ENCODE data around the gene AHI1.

Gene AHI1

DNA sequence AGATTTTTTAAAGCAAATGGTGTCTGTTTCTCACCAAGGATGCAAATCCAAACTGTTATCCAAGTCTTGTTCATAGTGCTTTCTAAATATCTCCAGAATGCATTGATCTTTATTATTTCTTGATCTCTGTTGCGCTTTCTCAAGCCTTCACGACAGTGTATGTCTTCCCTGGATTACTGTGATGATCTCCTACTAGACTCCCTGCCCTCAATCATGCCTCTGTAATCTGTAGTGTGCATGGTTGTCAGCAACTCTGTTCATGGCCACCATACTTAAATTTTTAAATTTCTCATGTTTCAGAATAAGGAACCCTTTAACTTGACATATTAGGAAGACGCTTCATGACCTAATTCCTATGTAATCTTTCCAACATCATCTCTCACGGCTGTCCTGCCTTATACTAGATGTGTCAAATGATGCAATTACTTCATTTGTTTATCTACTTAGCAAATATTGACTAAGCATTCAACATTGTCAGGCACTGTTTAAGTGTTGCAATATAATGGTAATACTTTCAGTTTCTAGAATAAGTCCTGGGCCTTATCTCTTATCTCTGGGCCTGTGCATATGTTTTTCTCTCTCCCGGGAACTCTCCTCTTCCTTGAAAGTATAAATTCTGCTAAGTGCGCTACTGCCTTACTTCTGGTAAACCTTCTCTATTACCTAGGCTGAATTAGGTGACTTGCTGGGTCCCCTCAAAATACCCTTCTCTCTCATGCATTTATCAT is 25.6 kb upstream of the AHI1 start:
- H3K4me3 ChIP-seq (ENCODE audit: low read length): no peak overlapping the region
- no peak for TF ChIP-seq ZNF274 (IDR thresholded peaks at IDR 0.05; ENCODE audit: low read depth, low read length)

DNA sequence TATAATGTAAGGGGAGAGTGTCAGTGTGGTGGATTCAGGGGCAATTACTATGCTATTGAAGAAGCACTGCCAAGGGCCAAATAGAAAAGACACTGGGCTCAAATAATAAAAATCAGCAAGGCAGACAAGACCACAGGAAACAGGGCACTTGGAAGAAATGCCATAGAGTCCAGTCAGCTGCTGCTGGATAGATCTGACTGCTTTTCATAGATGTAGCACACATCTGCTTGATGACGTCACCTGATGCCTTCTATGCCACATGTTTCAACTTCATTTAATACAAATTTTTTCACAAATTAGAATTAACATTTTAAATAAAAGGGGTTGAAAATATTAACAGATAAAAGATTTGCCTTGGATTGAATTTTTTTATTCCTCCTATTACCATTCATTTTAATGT is 23.9 kb upstream of the AHI1 start:
- TF ChIP-seq ZNF274 (IDR thresholded peaks at IDR 0.05; ENCODE audit: low read depth, low read length): no peak
- no peak overlapping the region for H3K4me3 ChIP-seq (ENCODE audit: low read length)

DNA sequence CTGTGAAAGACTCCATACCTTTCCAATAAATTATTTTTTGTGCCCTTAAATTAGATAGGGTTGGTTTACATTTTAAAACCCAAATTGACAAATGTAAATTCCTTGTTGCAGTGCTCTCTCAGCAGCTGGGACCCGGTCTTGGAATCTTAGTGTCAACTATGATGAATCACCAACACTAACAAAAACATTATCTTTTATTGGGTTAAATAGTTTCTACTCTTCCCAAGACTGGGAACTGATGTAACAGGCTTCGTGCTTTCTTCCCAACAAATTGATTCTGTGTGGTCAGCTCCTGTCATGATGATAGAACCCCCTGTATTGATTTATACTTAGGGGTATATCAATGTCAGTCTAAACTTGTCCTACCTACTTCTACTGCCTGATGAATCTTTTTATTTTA is 23.2 kb upstream of the AHI1 start:
- H3K4me3 ChIP-seq (ENCODE audit: low read length): no peak overlapping the region
- TF ChIP-seq ZNF274 (IDR thresholded peaks at IDR 0.05; ENCODE audit: low read depth, low read length): no peak

DNA sequence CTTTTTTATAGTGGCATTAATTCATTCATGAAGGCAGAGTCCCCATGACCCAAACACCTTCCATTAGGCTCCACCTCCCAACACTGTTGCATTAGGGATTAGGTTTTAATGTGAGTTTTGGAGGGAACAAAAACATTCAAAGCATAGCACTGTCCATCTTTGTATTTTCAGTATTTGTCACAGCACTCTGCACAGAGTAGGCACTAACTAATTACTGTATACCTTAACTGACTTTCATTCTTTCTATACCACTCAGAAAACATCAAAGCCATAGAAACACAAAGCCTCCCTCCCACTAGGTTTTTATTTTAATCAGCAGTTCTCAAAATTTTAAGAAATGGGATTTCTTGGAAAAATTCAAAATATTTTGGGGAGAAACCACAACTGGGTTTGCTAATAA is 21.8 kb upstream of the AHI1 start:
- no peak overlapping the region for H3K4me3 ChIP-seq (ENCODE audit: low read length)
- TF ChIP-seq ZNF274 (IDR thresholded peaks at IDR 0.05; ENCODE audit: low read depth, low read length): no peak

DNA sequence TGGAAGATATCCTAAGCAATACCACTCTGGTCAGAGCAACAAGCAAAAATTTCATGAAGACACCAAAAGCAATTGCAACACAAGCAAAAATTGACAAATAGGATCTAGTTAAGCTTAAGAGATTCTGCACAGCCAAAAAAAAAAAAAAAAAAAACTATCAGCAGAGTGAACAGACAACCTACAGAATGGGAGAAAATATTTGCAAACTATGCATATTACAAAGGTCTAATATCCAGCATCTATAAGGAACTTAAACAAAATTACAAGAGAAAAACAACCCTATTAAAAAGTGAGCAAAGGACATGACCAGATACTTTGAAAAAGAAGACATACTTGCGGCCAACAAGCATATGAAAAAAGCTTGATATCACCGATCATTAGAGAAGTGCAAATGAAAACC is 20.0 kb upstream of the AHI1 start:
- no peak overlapping the region for H3K4me3 ChIP-seq (ENCODE audit: low read length)
- no peak for TF ChIP-seq ZNF274 (IDR thresholded peaks at IDR 0.05; ENCODE audit: low read depth, low read length)

DNA sequence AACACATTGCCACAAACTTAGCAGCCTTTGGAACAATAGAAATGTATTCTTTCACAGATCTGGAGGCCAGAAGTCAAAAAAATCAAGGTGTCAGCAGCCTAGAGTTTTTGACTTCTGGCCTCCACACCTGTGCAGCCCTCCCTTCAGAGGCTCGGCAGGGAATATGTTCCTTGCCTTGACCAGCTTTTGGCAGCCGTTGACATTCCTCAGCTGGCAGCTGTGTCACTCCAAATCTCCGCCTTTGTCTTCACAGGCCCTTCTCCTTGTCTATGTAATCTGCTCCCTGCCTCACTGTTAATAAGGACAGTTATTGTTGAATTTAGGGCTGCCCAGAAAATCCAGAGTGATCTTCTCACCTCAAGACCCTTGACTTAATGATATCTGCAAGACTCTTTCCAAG is 17.2 kb upstream of the AHI1 start:
- no peak for TF ChIP-seq ZNF274 (IDR thresholded peaks at IDR 0.05; ENCODE audit: low read depth, low read length)
- no peak overlapping the region for H3K4me3 ChIP-seq (ENCODE audit: low read length)

DNA sequence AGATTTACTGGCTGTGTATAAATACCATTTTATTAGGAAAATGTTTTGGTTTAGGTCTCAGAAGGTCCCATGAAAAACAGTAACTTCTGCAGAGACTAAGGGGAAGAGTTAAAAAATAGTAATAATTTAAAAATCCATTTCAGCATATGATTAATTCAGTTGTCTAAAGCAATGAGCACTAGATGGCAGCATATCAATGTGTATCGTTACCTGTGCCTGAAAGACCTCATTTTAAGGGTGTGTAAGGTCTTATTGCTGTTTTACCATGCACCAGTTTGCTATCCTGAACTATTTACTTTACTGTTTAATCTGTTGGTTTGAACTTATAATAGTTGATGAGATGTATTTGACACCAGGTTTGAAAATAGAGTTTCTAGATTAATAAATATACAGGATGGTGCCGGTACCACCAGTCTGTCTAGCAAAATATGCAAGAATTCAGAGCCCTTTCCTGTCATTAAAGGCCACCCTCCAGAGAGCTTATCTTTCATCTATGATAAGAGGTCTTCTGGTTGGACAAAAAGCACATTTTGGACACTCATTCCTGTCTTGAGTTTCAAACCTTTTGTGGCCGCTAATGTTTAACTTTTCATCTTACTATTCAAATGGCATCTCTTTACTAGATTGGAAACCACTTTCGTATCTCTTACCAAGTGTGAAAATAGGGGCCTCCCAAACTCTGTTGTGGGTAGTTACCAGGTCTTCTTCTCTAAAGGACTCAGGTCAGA is 8.9 kb upstream of the AHI1 start:
- no peak for TF ChIP-seq ZNF274 (IDR thresholded peaks at IDR 0.05; ENCODE audit: low read depth, low read length)
- H3K4me3 ChIP-seq (ENCODE audit: low read length): no peak overlapping the region

DNA sequence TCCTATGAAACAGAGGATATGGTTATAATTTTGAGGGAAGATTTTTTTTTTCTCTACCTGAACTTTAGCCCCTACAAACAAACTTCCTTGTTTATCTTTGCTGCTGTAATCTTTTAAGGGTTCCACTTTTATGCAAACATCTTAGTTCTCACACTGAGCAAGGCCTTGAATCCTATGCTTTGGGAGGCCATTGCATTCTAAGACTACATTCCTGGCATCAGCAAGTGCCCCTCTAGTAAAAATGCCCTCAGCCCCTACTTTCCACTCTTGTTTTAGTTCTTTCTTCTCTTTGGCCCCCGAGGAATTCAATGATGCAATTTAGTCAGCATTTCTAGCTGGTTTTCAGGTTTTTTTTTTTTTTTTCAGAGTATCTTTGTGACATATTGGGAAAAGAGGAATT is 8.1 kb upstream of the AHI1 start:
- TF ChIP-seq ZNF274 (IDR thresholded peaks at IDR 0.05; ENCODE audit: low read depth, low read length): no peak

DNA sequence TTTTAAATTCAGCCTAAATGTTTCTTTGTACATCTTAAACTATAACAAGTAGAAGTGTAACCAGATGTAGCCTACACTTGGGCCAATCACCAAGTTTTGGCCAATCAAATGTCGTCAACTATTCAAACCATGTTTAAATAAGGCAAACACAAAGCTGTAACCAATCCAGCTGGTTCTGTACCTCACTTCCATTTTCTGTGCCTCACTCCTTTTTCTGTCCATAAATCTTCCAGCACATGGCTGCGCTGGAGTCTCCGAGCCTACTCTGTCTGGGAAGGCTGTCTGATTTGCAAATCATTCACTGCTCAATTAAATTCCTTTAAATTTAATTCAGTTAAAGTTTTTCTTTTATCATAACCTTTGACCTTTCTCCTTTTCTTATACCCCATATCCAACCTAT is 7.7 kb upstream of the AHI1 start:
- no peak overlapping the region for H3K4me3 ChIP-seq (ENCODE audit: low read length)
- TF ChIP-seq ZNF274 (IDR thresholded peaks at IDR 0.05; ENCODE audit: low read depth, low read length): no peak

More for the DNA sequence above, 8.1 kb upstream of the AHI1 start:
- no peak overlapping the region for H3K4me3 ChIP-seq (ENCODE audit: low read length)

DNA sequence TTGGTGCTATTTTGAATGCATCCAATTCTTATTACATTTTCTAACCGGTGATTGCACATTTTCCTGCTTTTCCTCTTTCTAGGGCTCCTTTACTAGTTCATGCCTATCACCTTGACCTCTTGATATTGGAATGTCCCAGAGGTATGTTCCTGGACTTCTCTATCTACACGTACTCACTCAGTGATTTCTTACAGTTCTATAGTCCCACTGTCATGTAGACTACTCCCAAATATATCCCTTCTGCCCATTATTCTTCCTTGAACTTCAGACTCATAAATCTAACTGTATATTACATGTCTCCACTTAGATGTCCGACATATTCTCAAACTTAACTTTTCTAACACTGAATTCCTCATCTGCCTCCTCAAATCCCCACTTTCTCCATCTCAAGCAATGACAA is 7.2 kb upstream of the AHI1 start:
- no peak for TF ChIP-seq ZNF274 (IDR thresholded peaks at IDR 0.05; ENCODE audit: low read depth, low read length)

DNA sequence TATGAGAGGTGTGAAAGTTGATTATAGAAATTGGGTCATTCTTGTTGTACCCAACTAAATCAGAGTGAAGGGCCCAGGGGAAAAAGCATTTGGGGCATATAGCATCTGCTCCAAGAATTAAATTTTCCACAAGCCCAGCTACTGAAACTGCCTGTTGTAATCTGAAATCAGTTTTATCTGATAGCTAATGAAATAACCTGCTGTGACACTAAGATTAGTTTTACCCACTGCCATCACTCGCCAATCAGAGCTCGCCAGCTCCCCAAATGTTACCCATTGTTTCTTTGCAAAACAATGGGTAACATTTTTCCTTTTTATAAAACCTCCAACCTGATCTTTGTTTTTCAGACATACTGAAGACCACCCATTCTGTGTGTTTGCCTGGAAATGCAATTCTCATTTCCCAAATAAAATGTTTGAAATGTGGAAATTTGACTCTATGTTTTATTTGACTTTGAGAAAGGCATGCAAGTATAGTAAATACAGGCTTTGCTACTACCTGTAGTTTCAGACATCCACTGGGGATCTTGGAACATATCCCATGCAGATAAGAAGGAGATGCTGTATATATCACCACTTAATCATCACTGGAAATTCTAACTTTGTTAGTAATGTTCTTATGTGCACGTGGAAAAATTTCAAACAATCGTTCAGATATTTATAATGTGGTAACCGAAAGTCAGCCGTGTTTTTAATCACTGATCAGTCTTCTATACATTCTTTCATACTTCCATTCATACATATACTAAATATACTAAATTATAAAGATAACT is 6.3 kb upstream of the AHI1 start:
- no peak for TF ChIP-seq ZNF274 (IDR thresholded peaks at IDR 0.05; ENCODE audit: low read depth, low read length)
- H3K4me3 ChIP-seq (ENCODE audit: low read length): no peak overlapping the region

More for the DNA sequence above, 7.2 kb upstream of the AHI1 start:
- no peak overlapping the region for H3K4me3 ChIP-seq (ENCODE audit: low read length)

DNA sequence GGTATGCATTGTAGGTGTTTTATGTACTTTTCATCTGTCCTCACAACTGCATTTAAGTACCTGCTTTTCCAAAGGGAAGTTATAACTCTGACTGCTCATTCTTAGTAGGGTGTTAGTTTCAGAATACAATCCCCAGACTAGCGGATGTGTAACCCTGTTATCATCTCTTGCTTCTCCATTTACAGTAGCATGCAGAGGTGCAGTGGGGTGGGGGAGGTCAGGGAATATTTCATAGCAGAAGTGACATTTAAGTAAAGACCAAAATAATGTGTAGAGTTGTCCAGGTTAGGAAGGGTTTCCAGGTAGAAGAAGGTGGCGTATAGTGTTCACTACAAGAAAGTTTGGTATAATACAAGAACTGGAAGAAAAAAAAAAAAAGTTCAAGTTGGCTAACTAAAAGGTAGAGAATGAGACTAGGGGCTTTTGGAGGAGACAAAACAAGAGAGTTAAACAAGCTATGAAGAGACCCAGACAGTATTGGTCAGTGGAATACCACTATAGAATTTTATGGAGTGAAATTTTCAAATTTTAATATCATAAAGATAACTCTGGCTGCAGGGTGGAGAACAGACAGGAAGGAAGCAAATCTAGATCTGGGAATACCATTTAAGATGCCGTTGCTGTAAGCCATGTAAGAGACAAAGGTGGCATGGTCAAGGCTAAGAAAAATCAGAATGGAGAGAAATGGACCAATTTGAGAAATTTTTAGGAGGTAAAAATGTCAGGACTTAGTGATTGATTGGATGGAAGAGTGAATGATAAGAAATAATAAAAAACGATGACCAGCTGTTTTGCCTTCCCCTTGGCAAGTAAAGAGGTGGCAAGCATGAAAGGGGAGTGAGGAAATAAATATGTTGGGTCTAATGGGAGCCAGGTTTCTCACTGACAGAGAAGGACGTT is 2.2 kb upstream of the AHI1 start:
- TF ChIP-seq ZNF274 (IDR thresholded peaks at IDR 0.05; ENCODE audit: low read depth, low read length): no peak
- no peak overlapping the region for H3K4me3 ChIP-seq (ENCODE audit: low read length)

DNA sequence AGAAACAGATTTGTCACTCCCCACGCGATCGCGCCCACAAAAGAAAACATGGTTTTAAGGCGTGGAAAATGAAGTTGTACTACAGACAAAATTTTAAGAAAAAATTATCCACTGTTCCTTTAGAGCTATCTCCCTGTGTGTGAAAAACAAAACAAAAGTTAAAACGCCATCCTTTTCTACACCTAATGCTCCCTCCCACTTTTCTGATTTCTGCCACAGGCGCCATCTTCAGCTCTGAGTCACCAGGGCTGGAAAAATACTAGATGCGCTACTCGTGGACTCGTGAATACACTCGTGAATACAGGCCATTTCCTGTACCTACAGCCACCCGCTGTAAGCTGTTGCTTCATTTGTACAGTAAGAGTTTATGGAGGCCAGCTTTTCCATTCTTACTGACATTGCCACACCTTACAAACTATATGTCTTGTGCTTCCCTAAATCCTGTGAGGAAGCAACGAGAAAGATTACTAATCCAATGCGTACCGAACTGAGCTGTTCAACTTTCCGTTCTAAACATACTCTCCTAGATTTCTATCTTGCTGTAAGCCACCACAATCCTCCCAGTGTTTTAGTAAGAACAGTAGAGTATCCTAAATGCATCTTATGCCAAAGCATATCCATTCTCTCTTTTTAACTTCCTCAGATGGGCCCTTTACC is 773 bp upstream of the AHI1 start:
- H3K4me3 ChIP-seq (ENCODE audit: low read length): peak overlapping the region; percentile 88
- TF ChIP-seq ZNF274 (IDR thresholded peaks at IDR 0.05; ENCODE audit: low read depth, low read length): no peak
